Measurements from ENCODE around the gene GLIPR2.

- TF ChIP-seq CTCF (IDR thresholded peaks at IDR 0.05) (no peak), POLR2A (IDR thresholded peaks at IDR 0.05) (no peak)
Measured at GRCh38 chr9:36164372-36164771, 27.8 kb downstream of the GLIPR2 start.

Measured in heart left ventricle (tissue), 13 donors.